ENCODE data around the gene ANKRD31.

The ANKRD31 gene

GRCh38 chr5:75023368-75024159, 213.1 kb downstream of the ANKRD31 start:
- DNase-seq (ENCODE audit: low spot score): no peak
- no peak for TF ChIP-seq CTCF (IDR thresholded peaks at IDR 0.05; ENCODE audit: extremely low read depth, missing control alignments)

- DNase-seq (ENCODE audit: low spot score): no peak
- no peak for TF ChIP-seq CTCF (IDR thresholded peaks at IDR 0.05; ENCODE audit: extremely low read depth, missing control alignments)
Observed at GRCh38 chr5:75021800-75022199, 214.9 kb downstream of the ANKRD31 start.

GRCh38 chr5:75021219-75021618, 215.5 kb downstream of the ANKRD31 start:
- no peak for DNase-seq (ENCODE audit: low spot score)
- no peak for TF ChIP-seq CTCF (IDR thresholded peaks at IDR 0.05; ENCODE audit: extremely low read depth, missing control alignments)

GRCh38 chr5:75020016-75020656, 216.5 kb downstream of the ANKRD31 start:
- no peak for DNase-seq (ENCODE audit: low spot score)
- no peak for TF ChIP-seq CTCF (IDR thresholded peaks at IDR 0.05; ENCODE audit: extremely low read depth, missing control alignments)

GRCh38 chr5:75018805-75019587, 217.7 kb downstream of the ANKRD31 start:
- no peak for DNase-seq (ENCODE audit: low spot score)
- no peak for TF ChIP-seq CTCF (IDR thresholded peaks at IDR 0.05; ENCODE audit: extremely low read depth, missing control alignments)

All from GM20000 (cell line).